IPS-15b (cell line): ENCODE measurements around the gene GASK1B.
A peak's percentile ranks its signal among the peaks of the same experiment; 100 is the strongest.

Experiments
- H3K27me3 ChIP-seq: one replicate; pipeline ENCODE4 v1.6.1; 2013; ENCODE audit warnings: low read length; ENCODE audit not compliant: control insufficient read depth, insufficient read depth
- H3K36me3 ChIP-seq: one replicate; pipeline ENCODE4 v1.6.1; 2013; ENCODE audit warnings: low read length; ENCODE audit not compliant: control insufficient read depth, insufficient read depth
- H3K4me1 ChIP-seq: one replicate; pipeline ENCODE4 v1.6.1; 2013; ENCODE audit warnings: mild to moderate bottlenecking, low read length; ENCODE audit not compliant: control insufficient read depth, insufficient read depth
- H3K4me3 ChIP-seq: one replicate; pipeline ENCODE4 v1.5.1; 2013; ENCODE audit warnings: low read depth, low read length
- H3K9ac ChIP-seq: one replicate; pipeline ENCODE4 v1.6.1; 2013; ENCODE audit warnings: low read depth, mild to moderate bottlenecking, low read length
- H3K9me3 ChIP-seq: one replicate; pipeline ENCODE4 v1.6.1; 2013; ENCODE audit warnings: mild to moderate bottlenecking, low read length; ENCODE audit not compliant: control insufficient read depth, insufficient read depth

Gene GASK1B

GRCh38 chr4:158172261-158173258 is at the start of gene GASK1B:
GASK1B (minus strand) TSS chr4:158173025; CDS start chr4:158171375, 1,650 bp downstream.
- no peak within 1 kb of the TSS for H3K4me3 ChIP-seq
- H3K36me3 ChIP-seq: no peaks in the 10 kb centered on the region

GRCh38 chr4:158219623-158220022 is 46.8 kb upstream of the GASK1B start:
- H3K36me3 ChIP-seq: no peaks in the 10 kb centered on the region
- no peak overlapping the region for H3K9ac ChIP-seq
- no peaks in the 10 kb centered on the region for H3K27me3 ChIP-seq
- no peaks in the 10 kb centered on the region for H3K9me3 ChIP-seq
- no peak overlapping the region for H3K4me3 ChIP-seq
- no peaks in the 10 kb centered on the region for H3K4me1 ChIP-seq

More at GRCh38 chr4:158172261-158173258, at the start of gene GASK1B:
- Histone ChIP-seq H3K4me1 (no peaks in the 10 kb centered on the region), H3K9ac (no peak within 1 kb of the TSS), H3K27me3 (no peaks in the 10 kb centered on the region), H3K9me3 (no peaks in the 10 kb centered on the region)

DNA sequence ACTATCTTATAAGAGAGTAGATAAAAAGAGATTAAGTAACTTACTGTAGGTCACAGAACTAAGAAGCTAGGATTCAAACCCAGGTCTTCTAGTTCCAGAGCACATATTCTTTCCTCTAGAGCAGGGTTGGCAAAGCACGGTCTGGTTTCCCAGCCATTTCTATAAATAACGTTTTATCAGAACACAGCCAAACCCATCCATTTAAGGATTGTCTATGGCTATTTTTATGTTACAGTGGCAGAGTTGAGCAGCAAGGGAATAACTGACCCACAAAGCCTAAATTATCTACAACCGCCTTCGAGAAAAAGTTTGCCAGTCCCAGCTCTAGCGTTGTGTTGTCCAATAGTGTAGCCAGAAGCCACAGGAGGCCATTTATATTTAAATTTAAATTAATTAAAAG is 44.9 kb upstream of the GASK1B start:
- Histone ChIP-seq H3K4me3 (no peak overlapping the region), H3K4me1 (no peaks in the 10 kb centered on the region), H3K9me3 (no peaks in the 10 kb centered on the region), H3K36me3 (no peaks in the 10 kb centered on the region), H3K9ac (no peak overlapping the region), H3K27me3 (no peaks in the 10 kb centered on the region)

- Histone ChIP-seq H3K36me3 (no peaks in the 10 kb centered on the region), H3K4me1 (no peaks in the 10 kb centered on the region), H3K27me3 (peaks cover 2% of the 10 kb centered on the region), H3K9me3 (no peaks in the 10 kb centered on the region), H3K9ac (no peak overlapping the region), H3K4me3 (no peak overlapping the region)
Observed at GRCh38 chr4:158214856-158215255, 42.0 kb upstream of the GASK1B start.

- H3K4me1 ChIP-seq: no peaks in the 10 kb centered on the region
- no peak overlapping the region for H3K9ac ChIP-seq
- peaks cover 2% of the 10 kb centered on the region for H3K27me3 ChIP-seq
- H3K9me3 ChIP-seq: no peaks in the 10 kb centered on the region
- no peaks in the 10 kb centered on the region for H3K36me3 ChIP-seq
- H3K4me3 ChIP-seq: no peak overlapping the region
Observed at GRCh38 chr4:158213466-158213865, 40.6 kb upstream of the GASK1B start.

DNA sequence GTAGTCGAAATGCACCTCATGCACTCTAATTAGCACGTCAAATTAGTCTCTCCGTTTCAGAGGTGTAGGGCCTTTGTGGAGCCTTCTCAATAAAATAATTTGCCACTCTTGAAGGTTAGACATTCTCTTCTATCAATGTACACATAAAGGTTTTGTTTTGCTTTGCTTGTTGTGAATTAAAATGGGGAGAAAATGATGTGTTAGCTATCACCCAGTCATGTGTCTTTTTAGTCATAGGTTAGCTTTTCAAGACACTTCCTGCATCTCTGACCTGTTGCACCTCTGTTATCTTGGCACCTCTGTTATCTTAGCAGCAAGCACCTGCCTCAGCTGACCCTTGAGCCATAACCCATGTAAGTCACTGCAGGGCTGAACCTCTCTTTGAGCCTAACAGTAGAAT is 38.4 kb upstream of the GASK1B start:
- no peaks in the 10 kb centered on the region for H3K4me1 ChIP-seq
- peaks cover 2% of the 10 kb centered on the region for H3K27me3 ChIP-seq
- H3K4me3 ChIP-seq: peak overlapping the region; percentile 57
- no peaks in the 10 kb centered on the region for H3K36me3 ChIP-seq
- no peaks in the 10 kb centered on the region for H3K9me3 ChIP-seq
- H3K9ac ChIP-seq: no peak overlapping the region

DNA sequence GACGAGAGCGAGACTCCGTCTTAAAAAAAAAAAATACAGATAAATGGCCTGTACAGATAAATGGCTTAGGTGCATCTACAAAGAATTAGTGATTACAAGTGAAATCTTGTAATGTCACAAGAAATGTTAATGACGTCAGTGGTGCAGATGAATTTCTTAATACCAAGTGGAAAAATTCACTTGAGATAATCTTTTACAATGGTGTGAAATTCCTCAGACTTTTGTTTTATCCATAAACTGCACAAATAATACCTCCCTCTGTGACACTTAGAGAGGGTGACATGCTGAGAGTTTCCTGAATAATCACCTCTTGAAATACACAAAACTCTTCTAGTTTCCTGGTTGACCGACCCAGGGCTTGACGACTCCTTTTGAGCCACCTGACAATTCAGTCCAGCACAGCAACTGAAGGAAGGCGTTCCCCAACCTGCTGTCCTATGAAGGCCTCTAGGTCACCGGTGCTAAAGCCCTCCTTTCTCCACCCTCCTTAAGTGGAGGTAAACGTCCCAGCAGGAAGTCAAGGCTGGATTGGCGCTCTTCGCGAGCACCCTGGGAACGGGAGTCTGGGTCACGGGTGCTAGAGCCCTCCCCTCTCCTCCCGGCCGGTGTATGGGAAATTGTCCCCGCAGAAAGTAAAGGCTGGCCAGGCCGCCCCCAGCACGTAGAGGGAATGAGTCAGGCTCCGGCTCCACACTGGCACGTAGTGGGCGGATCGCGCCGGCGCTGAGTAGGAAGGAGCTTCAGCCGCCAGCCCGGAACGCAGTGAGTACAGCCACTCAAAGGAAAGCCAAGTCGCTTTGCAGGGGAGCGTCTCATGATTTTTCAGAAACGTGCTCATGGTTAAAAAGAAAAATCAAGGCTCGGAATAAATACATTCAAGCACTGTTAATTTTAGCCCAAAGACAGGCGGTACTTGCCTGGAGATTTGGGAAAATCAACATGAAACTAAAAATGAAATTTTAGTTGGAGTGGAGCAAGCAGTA is 37.3 kb upstream of the GASK1B start, which contains the start of gene TMEM144:
TMEM144 (plus strand) TSS at position 662 of the 983 bp plus-strand sequence. CDS start 2,182 bp downstream, outside the sequence.
- Histone ChIP-seq H3K27me3 (peaks cover 2% of the 10 kb centered on the region), H3K9me3 (no peaks in the 10 kb centered on the region), H3K9ac (peak within 1 kb of the TSS; percentile 55), H3K4me3 (peak within 1 kb of the TSS; percentile 57), H3K4me1 (no peaks in the 10 kb centered on the region), H3K36me3 (no peaks in the 10 kb centered on the region)

DNA sequence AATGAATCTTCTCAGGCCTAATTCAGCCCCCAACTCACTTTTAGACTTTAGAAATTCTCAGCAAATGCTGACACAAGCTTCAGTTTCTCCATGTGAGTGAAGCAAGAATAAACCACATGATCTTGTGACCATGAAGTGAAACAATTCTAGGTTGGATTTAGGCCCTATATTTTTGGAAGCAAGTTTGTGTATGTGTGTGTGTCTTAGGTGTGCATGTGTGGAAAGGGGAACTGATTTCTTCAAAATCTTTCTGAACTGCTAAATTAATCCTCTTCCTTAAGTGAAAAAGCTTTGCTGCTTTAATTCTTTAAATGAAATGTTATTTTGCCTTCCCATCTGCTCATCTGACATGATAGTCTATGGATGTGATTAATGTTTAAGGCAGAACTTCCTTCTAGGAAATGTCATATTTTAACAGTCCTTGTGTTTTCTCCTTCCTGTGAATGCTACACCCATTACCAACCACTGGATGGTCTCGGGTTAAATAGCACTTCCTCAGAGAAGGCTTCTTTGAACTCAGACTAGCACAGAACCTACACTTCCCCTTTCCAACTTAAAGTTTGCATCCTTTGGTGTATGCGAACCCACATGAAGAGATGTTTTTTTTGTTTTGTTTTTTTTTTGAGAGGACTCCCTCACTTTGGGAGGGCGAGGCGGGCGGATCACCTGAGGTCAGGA is 36.3 kb upstream of the GASK1B start:
- no peak overlapping the region for H3K4me3 ChIP-seq
- H3K27me3 ChIP-seq: peaks cover 2% of the 10 kb centered on the region
- H3K9me3 ChIP-seq: no peaks in the 10 kb centered on the region
- no peaks in the 10 kb centered on the region for H3K4me1 ChIP-seq
- no peaks in the 10 kb centered on the region for H3K36me3 ChIP-seq
- H3K9ac ChIP-seq: no peak overlapping the region

GRCh38 chr4:158203929-158204328 is 31.1 kb upstream of the GASK1B start:
- Histone ChIP-seq H3K4me3 (no peak overlapping the region), H3K9ac (no peak overlapping the region), H3K4me1 (no peaks in the 10 kb centered on the region), H3K36me3 (no peaks in the 10 kb centered on the region), H3K9me3 (no peaks in the 10 kb centered on the region), H3K27me3 (no peaks in the 10 kb centered on the region)

DNA sequence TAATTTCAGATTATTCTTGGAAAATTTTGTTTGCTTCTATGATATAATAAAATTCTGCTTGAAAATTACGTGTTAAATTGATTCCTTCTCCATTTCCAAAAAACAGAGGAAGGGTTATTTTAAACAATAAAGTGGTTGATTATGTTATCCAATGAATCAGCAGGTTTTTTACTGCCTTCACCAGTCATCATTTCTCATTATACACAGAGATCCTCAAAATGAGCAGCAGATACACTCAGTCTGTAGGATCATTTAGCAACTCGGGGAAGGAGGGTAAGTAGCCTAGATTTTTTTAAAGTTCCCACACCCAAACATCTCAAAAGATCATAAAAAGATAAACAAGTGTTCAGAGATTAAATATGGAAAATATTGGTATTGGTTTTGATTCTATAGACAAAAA is 30.6 kb upstream of the GASK1B start:
- no peak overlapping the region for H3K4me3 ChIP-seq
- no peaks in the 10 kb centered on the region for H3K36me3 ChIP-seq
- no peaks in the 10 kb centered on the region for H3K9me3 ChIP-seq
- no peaks in the 10 kb centered on the region for H3K4me1 ChIP-seq
- no peak overlapping the region for H3K9ac ChIP-seq
- no peaks in the 10 kb centered on the region for H3K27me3 ChIP-seq

- H3K27me3 ChIP-seq: no peaks in the 10 kb centered on the region
- H3K4me1 ChIP-seq: no peaks in the 10 kb centered on the region
- H3K36me3 ChIP-seq: no peaks in the 10 kb centered on the region
- H3K4me3 ChIP-seq: no peak overlapping the region
- H3K9ac ChIP-seq: no peak overlapping the region
- H3K9me3 ChIP-seq: no peaks in the 10 kb centered on the region
Observed at GRCh38 chr4:158202481-158202880, 29.7 kb upstream of the GASK1B start.
